ENCODE results near the gene GHRL.
A peak's percentile ranks its signal among the peaks of the same experiment; 100 is the strongest.
"Not testable (repeated sequence)": the region's sequence is repeated elsewhere in the genome, so short reads cannot be mapped to it uniquely, and the experiment has no call there.

GHRL gene

DNA sequence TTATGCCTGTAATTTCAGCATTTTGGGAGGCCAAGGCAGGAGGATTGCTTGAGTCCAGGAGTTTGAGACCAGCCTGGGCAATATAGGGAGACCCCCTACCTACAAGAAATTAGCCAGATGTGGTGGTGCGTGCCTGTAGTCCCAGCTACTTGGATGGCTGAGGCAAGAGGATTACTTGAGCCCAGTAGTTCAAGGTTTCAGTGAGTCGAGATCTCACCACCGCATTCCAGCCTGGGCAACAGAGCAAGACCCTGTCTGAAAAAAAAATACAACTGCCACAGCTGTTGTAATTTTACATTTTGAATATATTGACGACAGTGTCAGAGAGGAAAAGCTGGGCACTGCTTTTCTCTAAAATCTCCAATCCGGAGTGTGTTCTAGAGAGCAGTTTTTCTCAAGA is 23.3 kb downstream of the GHRL start:
- Histone ChIP-seq H3K27me3 (replicated peaks) (no peaks in the 10 kb centered on the region), H3K27ac (no peak overlapping the region), H3K36me3 (replicated peaks) (peaks cover 37% of the 10 kb centered on the region), H3K4me3 (ENCODE audit: low read depth, low read length) (no peak overlapping the region)
- in situ Hi-C loops (cut with HindIII; ENCODE audit: low pct_ligation_motif_present, low sequenced_read_pairs), result no loop called here
- DNase-seq, result no peak
- TF ChIP-seq CTCF (IDR thresholded peaks at IDR 0.05; ENCODE audit: low read depth, low read length, missing control alignments), result no peak

GRCh38 chr3:10268930-10269329 is 23.8 kb downstream of the GHRL start:
- Histone ChIP-seq H3K36me3 (replicated peaks) (peaks cover 37% of the 10 kb centered on the region), H3K27me3 (replicated peaks) (no peaks in the 10 kb centered on the region), H3K4me3 (ENCODE audit: low read depth, low read length) (no peak overlapping the region), H3K27ac (no peak overlapping the region)
- TF ChIP-seq CTCF (IDR thresholded peaks at IDR 0.05; ENCODE audit: low read depth, low read length, missing control alignments), result no peak
- DNase-seq, result no peak
- in situ Hi-C loops (cut with HindIII; ENCODE audit: low pct_ligation_motif_present, low sequenced_read_pairs), result no loop called here

DNA sequence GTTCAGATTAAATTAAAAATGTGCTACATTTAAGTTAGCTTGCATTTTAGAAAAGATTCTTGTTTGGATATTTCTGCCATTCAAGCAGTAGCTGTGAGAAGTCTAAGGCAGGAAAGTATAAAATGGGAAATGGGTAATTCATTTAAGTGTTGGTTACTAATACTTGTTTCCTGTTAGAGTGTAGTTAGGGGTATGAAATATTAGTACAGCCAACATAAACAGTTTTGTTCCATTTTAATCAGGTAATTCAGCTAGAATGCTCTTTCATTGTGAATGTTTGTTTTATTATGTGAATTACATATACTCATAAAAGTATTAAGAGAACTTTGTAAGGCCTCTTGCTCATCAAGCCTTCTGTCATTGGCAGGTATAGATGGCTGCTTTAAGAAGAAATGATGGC is 24.6 kb downstream of the GHRL start:
- in situ Hi-C loops (cut with HindIII; ENCODE audit: low pct_ligation_motif_present, low sequenced_read_pairs), result no loop called here
- no peak overlapping the region for H3K27ac ChIP-seq

GRCh38 chr3:10266936-10267335 is 25.8 kb downstream of the GHRL start:
- not testable (repeated sequence) for H3K4me3 ChIP-seq (ENCODE audit: low read depth, low read length); H3K27ac ChIP-seq

More for the DNA sequence above, 24.6 kb downstream of the GHRL start:
- H3K36me3 ChIP-seq (replicated peaks), result peaks cover 35% of the 10 kb centered on the region
- H3K4me3 ChIP-seq (ENCODE audit: low read depth, low read length), result no peak overlapping the region
- H3K27me3 ChIP-seq (replicated peaks), result no peaks in the 10 kb centered on the region
- no peak for DNase-seq
- no peak for TF ChIP-seq CTCF (IDR thresholded peaks at IDR 0.05; ENCODE audit: low read depth, low read length, missing control alignments)

GRCh38 chr3:10265833-10266232 is 26.9 kb downstream of the GHRL start:
- no peak for DNase-seq
- in situ Hi-C loops (cut with HindIII; ENCODE audit: low pct_ligation_motif_present, low sequenced_read_pairs), result no loop called here
- no peak overlapping the region for H3K27ac ChIP-seq
- H3K27me3 ChIP-seq (replicated peaks), result no peaks in the 10 kb centered on the region
- no peak for TF ChIP-seq CTCF (IDR thresholded peaks at IDR 0.05; ENCODE audit: low read depth, low read length, missing control alignments)
- no peak overlapping the region for H3K4me3 ChIP-seq (ENCODE audit: low read depth, low read length)
- H3K36me3 ChIP-seq (replicated peaks), result peaks cover 27% of the 10 kb centered on the region

More at GRCh38 chr3:10266936-10267335, 25.8 kb downstream of the GHRL start:
- in situ Hi-C loops (cut with HindIII; ENCODE audit: low pct_ligation_motif_present, low sequenced_read_pairs); DNase-seq; H3K27me3 ChIP-seq (replicated peaks): not testable (repeated sequence)
- peaks cover 35% of the 10 kb centered on the region for H3K36me3 ChIP-seq (replicated peaks)

DNA sequence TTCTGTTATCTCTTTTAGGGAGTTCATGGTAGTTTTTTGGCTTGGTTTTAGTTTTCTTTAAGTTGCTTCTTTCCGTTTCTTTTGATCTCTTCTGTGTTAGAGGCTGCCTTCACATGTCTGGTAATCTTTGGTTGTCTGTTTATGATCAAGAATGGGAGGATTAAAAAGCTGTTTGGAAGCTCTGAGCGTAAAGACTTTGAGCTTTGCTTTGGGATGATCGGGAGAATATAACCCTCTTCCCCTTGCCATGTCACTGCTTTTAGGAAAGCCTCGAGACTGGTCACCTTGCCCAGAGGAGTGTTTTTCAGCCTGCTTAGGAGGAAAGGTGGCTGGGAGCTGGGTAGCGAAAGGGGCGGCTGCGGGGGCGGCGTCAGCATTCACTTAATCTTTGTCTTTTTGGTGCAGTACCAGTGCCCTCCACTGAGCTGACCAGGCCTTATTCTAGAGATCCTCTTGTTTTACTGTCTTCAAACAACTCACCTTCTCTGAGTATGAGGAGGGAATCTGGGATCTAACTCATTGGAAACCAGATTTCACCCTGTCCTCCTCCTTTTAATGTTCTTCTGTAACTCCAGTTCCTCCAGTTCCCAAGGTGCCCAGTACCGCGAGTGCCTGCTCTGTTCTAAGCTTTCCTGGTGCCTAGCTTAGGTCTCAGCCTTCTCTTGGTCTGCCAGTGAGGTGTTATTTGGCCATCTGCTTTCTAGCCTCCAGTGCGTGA is 28.9 kb downstream of the GHRL start:
- no peak overlapping the region for H3K27ac ChIP-seq
- peak; percentile 65 for DNase-seq
- no peaks in the 10 kb centered on the region for H3K27me3 ChIP-seq (replicated peaks)
- H3K4me3 ChIP-seq (ENCODE audit: low read depth, low read length), result no peak overlapping the region
- H3K36me3 ChIP-seq (replicated peaks), result peaks cover 29% of the 10 kb centered on the region
- in situ Hi-C loops (cut with HindIII; ENCODE audit: low pct_ligation_motif_present, low sequenced_read_pairs), result no loop called here
- peak; percentile 67 for TF ChIP-seq CTCF (IDR thresholded peaks at IDR 0.05; ENCODE audit: low read depth, low read length, missing control alignments)

All from brain microvascular endothelial cell (primary cell).